AG09309 (cell line): ENCODE results near the gene HAO2.

ENCODE experiments used
- DNase-seq: peaks from one replicate; pipeline ENCODE4 v3.0.0-alpha.2; 2010; ENCODE audit warnings: low read depth
- H3K4me3 ChIP-seq: 2 replicates; pipeline ENCODE4 v1.5.1; 2011; ENCODE audit warnings: mild to moderate bottlenecking, low read depth, low read length, moderate library complexity; ENCODE audit not compliant: control insufficient read depth
- CTCF ChIP-seq: IDR thresholded peaks from 2 replicates; pipeline ENCODE4 v1.5.1; 2011; ENCODE audit warnings: mild to moderate bottlenecking, low read depth, low read length, inconsistent platforms; ENCODE audit not compliant: insufficient read depth, control insufficient read depth; ENCODE audit errors: missing control alignments

HAO2 gene

GRCh38 chr1:119419109-119419508, 50.5 kb downstream of the HAO2 start:
- no peak overlapping the region for H3K4me3 ChIP-seq
- DNase-seq = no peak
- no peak for TF ChIP-seq CTCF

- no peak for TF ChIP-seq CTCF
- DNase-seq = no peak
- H3K4me3 ChIP-seq = no peak overlapping the region
Measured at GRCh38 chr1:119420638-119421037, 52.1 kb downstream of the HAO2 start.

GRCh38 chr1:119422631-119423030, 54.0 kb downstream of the HAO2 start:
- no peak for DNase-seq
- no peak for TF ChIP-seq CTCF
- H3K4me3 ChIP-seq = no peak overlapping the region

GRCh38 chr1:119428991-119429390, 60.4 kb downstream of the HAO2 start:
- H3K4me3 ChIP-seq = no peak overlapping the region
- no peak for TF ChIP-seq CTCF
- DNase-seq = no peak

- H3K4me3 ChIP-seq = no peak overlapping the region
- TF ChIP-seq CTCF = no peak
- DNase-seq = no peak
Measured at GRCh38 chr1:119429687-119430086, 61.1 kb downstream of the HAO2 start.

- TF ChIP-seq CTCF = no peak
- no peak for DNase-seq
- no peak overlapping the region for H3K4me3 ChIP-seq
Measured at GRCh38 chr1:119430486-119430885, 61.9 kb downstream of the HAO2 start.

- DNase-seq = no peak
- no peak overlapping the region for H3K4me3 ChIP-seq
- no peak for TF ChIP-seq CTCF
Measured at GRCh38 chr1:119431836-119432235, 63.3 kb downstream of the HAO2 start.
